ENCODE measurements around the gene WDR59.

The WDR59 gene

GRCh38 chr16:74899816-74900215 is 85.1 kb downstream of the WDR59 start:
- DNase-seq = no peak

- DNase-seq = no peak
These were observed 86.3 kb downstream of the WDR59 start for GRCh38 chr16:74898659-74899058.

GRCh38 chr16:74896389-74897370 is 88.2 kb downstream of the WDR59 start:
- no peak for DNase-seq

- DNase-seq = no peak
These were observed 91.4 kb downstream of the WDR59 start for GRCh38 chr16:74893541-74893940.

- DNase-seq = no peak
These were observed 92.1 kb downstream of the WDR59 start for GRCh38 chr16:74892574-74893461.

GRCh38 chr16:74888888-74889287 is 96.0 kb downstream of the WDR59 start:
- DNase-seq = no peak

- no peak for DNase-seq
These were observed 96.6 kb downstream of the WDR59 start for GRCh38 chr16:74888232-74888862.

GRCh38 chr16:74887084-74887483 is 97.8 kb downstream of the WDR59 start:
- DNase-seq = no peak

- DNase-seq = no peak
These were observed 107.2 kb downstream of the WDR59 start for GRCh38 chr16:74877706-74878105.

GRCh38 chr16:74874912-74875546 is 109.9 kb downstream of the WDR59 start:
- no peak for DNase-seq

- no peak for DNase-seq
These were observed 110.8 kb downstream of the WDR59 start for GRCh38 chr16:74874123-74874522.

GRCh38 chr16:74872302-74872701 is 112.6 kb downstream of the WDR59 start:
- no peak for DNase-seq

- no peak for DNase-seq
These were observed 113.3 kb downstream of the WDR59 start for GRCh38 chr16:74871608-74872007.

GRCh38 chr16:74868501-74868900 is 116.4 kb downstream of the WDR59 start:
- no peak for DNase-seq

GRCh38 chr16:74868035-74868434 is 116.9 kb downstream of the WDR59 start:
- DNase-seq = no peak

- no peak for DNase-seq
These were observed 117.6 kb downstream of the WDR59 start for GRCh38 chr16:74867281-74867849.

GRCh38 chr16:74865922-74866598 is 118.9 kb downstream of the WDR59 start:
- no peak for DNase-seq

- DNase-seq = no peak
These were observed 122.1 kb downstream of the WDR59 start for GRCh38 chr16:74862743-74863244.

GRCh38 chr16:74852500-74852875 is 132.4 kb downstream of the WDR59 start:
- DNase-seq = no peak

GRCh38 chr16:74850027-74850426 is 134.9 kb downstream of the WDR59 start:
- DNase-seq = no peak

GRCh38 chr16:74847202-74847601 is 137.7 kb downstream of the WDR59 start:
- no peak for DNase-seq

GRCh38 chr16:74846714-74847113 is 138.2 kb downstream of the WDR59 start:
- DNase-seq = no peak

Data from activated CD4-positive, alpha-beta T cell treated with anti-CD3 and anti-CD28 coated beads for 1 hour (primary cell).